Suppressor macrophage treated with lipopolysaccharide for 4 hours (primary cell): ENCODE measurements around the gene KCNK5.

Experiments used
- DNase-seq: peaks from one replicate; pipeline ENCODE4 v3.0.0-alpha.2; 2020

Gene KCNK5

DNA sequence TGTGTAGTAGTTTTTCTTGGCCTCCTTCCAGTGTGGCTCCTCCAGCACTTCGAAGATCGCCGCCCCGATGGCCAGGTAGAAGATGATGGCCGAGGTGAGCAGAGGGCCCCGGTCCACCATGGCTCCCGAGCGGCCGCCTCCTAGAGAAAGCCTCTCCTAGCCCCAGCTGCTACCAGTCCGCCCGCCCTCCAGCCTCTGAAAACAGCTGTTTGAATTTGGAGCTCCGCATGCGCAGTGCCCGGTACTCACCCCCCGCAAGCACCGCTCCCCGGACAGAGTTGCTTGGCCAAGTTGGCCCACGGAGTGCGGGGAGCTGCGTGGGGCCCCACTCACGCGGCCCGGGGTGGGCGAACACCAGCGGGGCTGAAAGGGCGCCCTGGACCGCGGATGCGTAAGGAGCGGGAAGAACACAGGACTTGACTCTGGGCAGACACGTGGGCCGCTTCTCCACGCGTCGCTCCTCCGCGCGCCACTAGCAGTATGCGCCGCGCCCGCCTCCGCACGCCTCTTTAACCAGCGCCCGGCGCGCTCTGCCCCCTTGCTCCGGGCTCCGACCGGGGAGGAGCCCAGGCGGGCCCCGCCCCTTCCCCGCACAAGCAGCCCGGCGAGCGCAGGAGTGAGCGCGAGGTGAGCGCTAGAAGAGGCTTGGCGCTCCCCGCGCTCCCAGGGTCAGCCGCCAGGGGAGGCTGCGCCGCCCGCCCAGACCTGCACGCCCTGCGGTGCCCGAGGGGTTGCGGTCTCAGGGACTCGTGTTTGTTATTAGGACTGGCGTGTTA lies at the start of gene KCNK5:
Gene KCNK5, minus strand, starts transcription at position 484 of the 776 bp plus-strand sequence. Its CDS starts 364 bp downstream, at position 120.
- DNase-seq, result peak; percentile 74

DNA sequence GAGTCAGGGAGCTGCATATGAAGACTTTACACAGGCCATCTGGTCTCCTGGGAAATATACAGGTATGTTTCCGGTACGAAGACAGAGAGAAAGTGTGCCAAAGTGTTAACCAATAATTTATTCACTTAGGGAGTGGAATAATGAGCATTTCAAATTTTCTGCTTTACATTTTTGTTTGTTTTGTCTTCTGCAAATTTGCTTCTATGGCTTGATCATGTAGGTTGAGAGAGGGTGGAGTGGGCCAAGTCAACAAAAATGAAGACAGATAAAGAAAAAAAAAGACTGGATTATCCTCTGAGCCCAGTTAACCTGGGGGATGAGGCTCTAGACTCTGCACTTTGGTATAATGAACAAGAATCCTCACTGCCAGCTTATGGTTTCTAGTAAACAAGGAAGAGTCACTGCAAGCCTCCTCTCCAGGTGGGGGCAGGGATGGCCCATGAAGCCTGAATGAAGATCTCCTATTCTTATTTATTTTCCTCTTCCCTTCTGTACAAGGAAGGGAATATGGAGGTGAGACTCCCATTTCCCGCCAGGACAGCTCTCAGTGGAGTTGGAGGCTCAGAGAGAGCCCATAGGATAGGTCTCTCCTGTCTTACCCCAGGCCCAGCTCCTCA lies 47.2 kb upstream of the KCNK5 start:
- no peak for DNase-seq

DNA sequence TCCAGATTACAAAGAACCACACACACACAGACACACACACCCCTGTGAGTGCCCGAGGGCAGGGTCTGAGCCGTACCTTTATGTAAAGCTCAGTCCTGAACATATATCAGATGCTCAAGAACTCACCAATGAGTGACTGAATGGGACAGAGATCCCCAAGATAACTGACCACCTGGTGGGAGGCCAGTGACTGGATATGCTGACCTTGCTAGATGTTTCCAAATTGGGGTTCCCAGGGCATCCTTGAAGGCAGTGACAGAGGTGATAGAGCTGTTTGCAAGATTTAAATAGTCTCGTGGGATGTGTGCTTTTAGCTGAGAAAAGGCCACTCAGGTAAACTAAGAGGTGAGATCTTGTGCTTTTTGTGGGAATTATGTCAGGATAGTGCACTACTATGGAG lies 45.6 kb upstream of the KCNK5 start:
- DNase-seq, result no peak

DNA sequence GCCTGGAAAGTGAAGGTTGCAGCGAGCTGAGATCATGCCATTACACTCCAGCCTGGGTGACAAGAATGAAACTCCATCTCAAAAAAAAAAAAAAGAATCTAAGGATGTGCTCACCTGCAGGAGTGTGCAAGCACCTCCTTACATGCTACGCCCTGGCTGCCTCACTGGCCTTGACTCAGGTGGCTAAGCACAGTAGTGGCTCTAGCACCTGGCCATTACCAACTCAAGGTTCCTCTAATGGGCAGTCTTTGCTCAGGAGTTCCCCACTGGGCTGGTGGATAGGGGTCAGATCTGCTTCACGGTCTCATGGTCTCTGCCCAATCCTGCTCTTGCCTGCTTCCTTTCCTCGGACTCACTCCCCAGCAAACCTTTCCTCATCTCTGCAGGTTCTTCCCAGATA lies 45.2 kb upstream of the KCNK5 start:
- DNase-seq, result no peak

DNA sequence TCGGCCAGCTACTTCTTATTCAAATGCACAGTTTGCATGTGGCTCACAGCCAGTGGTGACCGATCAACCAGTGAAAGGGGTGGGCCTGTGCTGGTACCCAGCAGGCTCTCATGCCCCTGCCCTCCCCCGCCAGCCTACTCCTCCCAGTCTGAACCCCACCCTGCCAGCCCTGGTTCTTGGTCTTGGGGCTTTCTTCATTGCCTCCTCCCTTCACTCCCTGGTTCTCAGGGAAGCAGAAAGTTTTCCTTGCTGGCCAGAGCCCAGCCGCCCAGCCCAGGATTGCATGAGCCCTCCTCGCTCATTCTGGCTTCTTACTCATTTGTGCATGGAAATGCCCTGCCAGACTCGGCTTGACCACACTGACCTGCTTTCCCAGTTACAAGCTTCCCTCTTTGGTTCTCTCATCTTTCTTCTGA lies 44.1 kb upstream of the KCNK5 start:
- peak; percentile 25 for DNase-seq

GRCh38 chr6:39269961-39270360 lies 40.7 kb upstream of the KCNK5 start:
- DNase-seq, result no peak

DNA sequence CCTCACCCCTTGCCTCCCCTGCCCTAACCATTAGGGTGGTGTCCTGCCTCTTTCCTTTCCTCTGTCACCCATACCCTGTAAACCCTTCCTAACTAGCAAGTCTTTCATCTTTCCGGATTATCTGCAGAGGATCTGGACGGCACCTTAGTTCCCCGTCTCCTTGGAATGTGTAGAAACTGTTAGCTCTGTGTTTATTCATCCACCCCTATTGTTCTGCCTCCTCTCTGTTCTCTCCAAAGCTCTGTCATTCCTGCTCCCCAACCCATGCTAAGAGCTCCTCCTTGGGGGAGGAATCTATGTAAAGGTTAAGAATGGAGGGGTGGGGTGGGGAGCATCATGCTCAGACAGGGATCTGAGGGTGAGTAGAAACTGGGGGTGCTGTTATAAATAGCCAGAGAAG lies 39.4 kb upstream of the KCNK5 start:
- DNase-seq, result no peak

GRCh38 chr6:39268171-39268570 lies 38.9 kb upstream of the KCNK5 start:
- DNase-seq, result no peak

GRCh38 chr6:39266782-39267355 lies 37.6 kb upstream of the KCNK5 start:
- DNase-seq, result no peak

DNA sequence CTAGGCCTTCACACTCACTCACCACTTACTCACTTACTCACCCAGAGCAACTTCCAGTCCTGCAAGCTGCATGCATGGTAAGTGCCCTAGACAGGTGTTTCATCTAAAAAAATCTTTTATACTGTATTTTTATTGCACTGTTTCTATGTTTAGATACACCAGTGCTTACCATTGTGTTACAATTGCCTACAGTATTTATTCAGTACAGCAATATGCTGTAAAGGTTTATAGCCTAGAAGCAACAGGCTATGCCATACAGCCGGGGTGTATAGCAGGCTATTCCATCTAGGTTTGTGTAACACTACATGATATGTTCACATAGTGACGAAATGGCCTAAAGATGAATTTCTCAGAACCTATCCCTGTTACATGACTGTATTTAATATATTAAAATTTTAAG lies 37.1 kb upstream of the KCNK5 start:
- DNase-seq, result no peak

GRCh38 chr6:39263303-39264037 lies 34.2 kb upstream of the KCNK5 start:
- peak; percentile 41 for DNase-seq

DNA sequence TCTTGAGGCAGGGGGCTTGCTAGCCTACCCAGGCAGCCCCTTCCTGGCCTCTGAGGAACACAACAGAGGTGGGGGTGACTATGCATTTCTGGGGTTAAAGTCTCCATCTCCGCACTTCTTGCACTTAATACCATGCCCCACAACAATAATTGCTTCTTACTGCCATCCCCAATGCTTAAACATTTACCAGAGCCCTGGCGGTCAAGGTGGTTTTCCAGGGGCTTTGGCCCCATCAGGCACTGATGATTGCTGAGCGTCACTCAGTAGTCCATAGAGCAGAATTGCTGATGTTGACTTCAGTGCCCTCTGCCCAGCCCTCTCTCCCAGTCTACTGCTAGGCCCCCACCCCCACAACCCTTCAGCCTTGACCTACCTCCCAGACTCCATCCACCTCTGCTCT lies 32.5 kb upstream of the KCNK5 start:
- DNase-seq, result no peak

GRCh38 chr6:39260953-39261352 lies 31.7 kb upstream of the KCNK5 start:
- no peak for DNase-seq

DNA sequence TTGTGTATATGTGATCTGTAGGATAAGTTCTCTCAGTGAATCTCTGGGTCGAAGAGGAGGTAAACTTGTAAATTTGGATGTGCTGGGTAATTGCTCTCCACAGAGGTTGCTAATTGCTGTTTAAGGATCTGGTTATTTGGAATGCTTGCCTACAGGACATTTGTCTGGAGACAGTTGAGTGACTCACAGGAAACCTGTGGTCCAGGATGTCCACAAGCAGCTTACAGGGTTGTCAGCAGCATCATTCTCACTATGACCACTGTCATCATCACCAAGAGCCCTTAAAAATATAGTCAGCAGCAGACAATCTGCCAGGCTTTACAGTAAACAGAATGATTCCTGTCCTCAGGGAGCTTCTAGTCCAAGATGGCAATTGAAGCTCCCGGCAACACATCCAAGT lies 31.2 kb upstream of the KCNK5 start:
- DNase-seq, result no peak

DNA sequence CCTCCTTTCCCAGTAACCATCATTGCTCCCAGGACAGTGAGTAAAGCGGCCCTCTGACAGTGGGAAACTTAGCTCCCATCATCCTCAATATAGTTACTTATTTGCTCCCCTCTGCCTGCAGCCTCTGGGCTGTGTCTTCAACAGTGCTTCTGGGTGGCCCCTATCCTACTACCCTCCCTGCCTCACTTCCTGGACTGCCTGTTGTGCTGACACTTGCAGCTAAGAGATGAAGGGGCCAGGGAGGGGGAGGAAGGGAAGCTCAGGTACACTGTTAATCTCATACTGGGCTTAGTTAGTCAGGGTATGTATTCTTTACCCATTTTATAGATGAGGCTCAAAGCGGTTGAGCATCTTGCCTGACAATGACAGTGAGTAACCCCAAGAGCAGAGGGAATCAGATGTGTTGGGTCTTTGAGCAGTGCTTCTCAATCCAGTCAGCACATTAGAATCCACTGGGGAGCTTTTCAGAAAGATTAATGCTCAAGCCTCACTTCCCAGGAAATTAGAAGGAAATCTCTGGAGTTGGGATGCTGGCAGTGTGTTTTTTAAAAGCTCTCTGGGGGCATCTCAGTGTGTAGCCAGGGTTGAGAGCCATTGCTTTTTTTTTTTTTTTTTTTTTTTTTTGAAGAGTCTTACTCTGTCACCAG lies 27.1 kb upstream of the KCNK5 start:
- no peak for DNase-seq

DNA sequence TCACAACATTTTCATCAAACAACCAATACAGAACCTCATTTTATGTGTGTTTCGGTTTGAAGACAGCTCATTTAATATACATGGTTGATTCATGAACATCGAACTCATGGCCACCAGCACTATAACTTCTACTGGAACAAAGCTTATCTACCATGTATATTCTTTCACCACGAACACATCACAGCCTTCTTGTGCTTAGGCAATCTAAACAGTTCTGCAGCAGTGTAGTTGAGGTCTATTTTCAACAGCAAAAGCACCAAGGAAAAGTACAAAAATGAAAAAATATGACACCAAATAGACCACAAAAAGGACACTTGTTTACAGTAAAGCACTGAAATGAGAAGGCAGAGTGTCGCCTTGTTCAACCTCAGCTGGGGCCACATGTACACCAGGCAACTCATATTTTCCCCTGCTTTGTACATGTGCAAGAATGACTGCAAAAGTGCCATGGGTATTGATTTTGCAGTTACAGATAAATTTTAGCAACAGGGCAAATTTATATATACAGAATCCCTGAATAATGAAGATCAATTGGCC lies 25.8 kb upstream of the KCNK5 start:
- no peak for DNase-seq

GRCh38 chr6:39251406-39251805 lies 22.1 kb upstream of the KCNK5 start:
- no peak for DNase-seq

- DNase-seq, result no peak
Observed at GRCh38 chr6:39250507-39250906, 21.2 kb upstream of the KCNK5 start.

DNA sequence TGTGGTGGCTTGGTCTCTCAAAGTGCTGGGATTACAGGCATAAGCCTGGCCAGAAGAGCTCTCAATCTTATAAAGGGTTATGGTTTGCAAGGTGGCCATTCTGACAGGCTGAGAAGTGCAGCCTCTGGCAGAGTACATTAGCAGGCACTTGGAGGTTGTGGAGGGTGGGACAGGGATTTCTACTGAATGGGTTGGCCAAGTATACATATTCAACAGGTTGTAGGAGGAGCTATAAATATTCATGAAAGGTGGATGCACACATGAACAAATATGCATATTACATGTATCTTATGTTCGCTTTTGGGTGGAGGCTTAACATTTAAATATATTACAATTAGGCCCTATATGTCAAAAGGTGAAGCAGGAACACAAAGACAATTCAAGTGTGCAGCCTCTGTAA lies 20.0 kb upstream of the KCNK5 start:
- no peak for DNase-seq

- peak; percentile 31 for DNase-seq
Observed at GRCh38 chr6:39247667-39248194, 18.5 kb upstream of the KCNK5 start.

GRCh38 chr6:39243809-39244208 lies 14.5 kb upstream of the KCNK5 start:
- no peak for DNase-seq

DNA sequence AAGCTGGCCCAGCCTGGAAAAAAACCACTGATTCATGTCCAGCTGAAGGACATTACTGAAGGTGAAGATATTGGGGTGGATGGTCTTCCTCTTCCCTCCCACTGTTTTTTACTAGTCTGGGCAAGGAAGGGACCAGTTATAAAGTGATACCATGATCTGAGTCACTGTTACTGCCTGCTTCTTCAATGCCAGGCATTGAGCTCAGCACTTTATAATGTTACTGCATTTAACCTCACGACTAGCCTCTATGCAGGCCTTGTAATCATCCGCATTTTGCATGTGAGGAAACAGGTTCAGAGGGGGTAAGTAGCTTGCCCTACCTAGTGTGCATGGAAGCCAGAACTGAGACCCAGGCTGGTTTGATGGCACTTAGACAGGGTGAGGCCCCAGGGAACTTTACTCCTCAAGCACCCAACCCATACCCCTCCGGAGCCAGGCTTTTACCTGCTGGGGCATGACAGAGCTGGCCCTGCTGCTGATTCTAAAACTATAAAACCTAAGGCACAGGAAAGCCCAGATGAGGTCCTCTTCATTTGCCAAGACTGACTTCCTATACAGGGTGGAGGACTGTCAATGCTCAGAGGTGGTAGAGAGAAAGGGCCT lies 11.0 kb upstream of the KCNK5 start:
- no peak for DNase-seq
